Calu3 (cell line): Measurements from ENCODE around the gene PHEX. TPM values are rescaled to one million over a fixed set of nuclear protein-coding genes. Genes with fewer than 3 reads are reported as not detected.

Experiments used
- BruUV-seq: library from RNA; stranded (reverse); fragments of 400-500 nt; replicated peaks from 2 replicates; lab custom pipeline; 2021; lab: Mats Ljungman, UMichigan
- CTCF ChIA-PET: fragments of 300-600 bp; sonication (Branson Sonifier 250); formaldehyde crosslinking; loops from one replicate; lab custom pipeline; 2022; ENCODE audit warnings: antibody characterized with exemption; lab: Charles Lee
- DNase-seq: peaks from one replicate; pipeline ENCODE4 v3.0.0; 2022
- H3K27ac Mint-ChIP-seq: one replicate; pipeline ENCODE4 v1.8.0; 2022; ENCODE audit warnings: mixed read lengths; ENCODE audit not compliant: unreplicated experiment
- H3K27me3 Mint-ChIP-seq: one replicate; pipeline ENCODE4 v1.8.0; 2022; ENCODE audit warnings: mixed read lengths; ENCODE audit not compliant: unreplicated experiment
- H3K36me3 Mint-ChIP-seq: one replicate; pipeline ENCODE4 v1.8.0; 2022; ENCODE audit warnings: mild to moderate bottlenecking, moderate library complexity, mixed read lengths; ENCODE audit not compliant: insufficient read depth, unreplicated experiment
- H3K4me1 Mint-ChIP-seq: one replicate; pipeline ENCODE4 v1.8.0; 2022; ENCODE audit warnings: mild to moderate bottlenecking, low read depth, mixed read lengths; ENCODE audit not compliant: unreplicated experiment
- H3K4me3 Mint-ChIP-seq: one replicate; pipeline ENCODE4 v1.8.0; 2022; ENCODE audit warnings: mild to moderate bottlenecking, low read depth, moderate library complexity, mixed read lengths; ENCODE audit not compliant: unreplicated experiment
- H3K9me3 Mint-ChIP-seq: one replicate; pipeline ENCODE4 v1.8.0; 2022; ENCODE audit warnings: low read depth, mixed read lengths; ENCODE audit not compliant: unreplicated experiment
- CTCF ChIP-seq: fragments of 200-600 bp; IDR thresholded peaks from one replicate; pipeline ENCODE4 v1.8.0; 2022; ENCODE audit warnings: antibody characterized with exemption; ENCODE audit not compliant: unreplicated experiment
- intact Hi-C: fragments of 100-400 bp; cut with micrococcal nuclease; formaldehyde crosslinking; loops from one replicate; pipeline ENCODE4 v1.10.0; 2022; ENCODE audit not compliant: unreplicated experiment
- total RNA-seq: library from RNA; stranded (reverse); gene quantifications from 2 replicates; pipeline ENCODE4 v1.2.3, GENCODE V29; 2022

Gene PHEX
- total RNA-seq, 1 experiment from 2014 or later, result 0.57 TPM

- Mint-ChIP-seq H3K9me3 (no peaks in the 10 kb centered on the region), H3K36me3 (peaks cover 8% of the 10 kb centered on the region), H3K4me3 (peak overlapping the region; percentile 27), H3K4me1 (peaks cover 28% of the 10 kb centered on the region), H3K27me3 (no peaks in the 10 kb centered on the region), H3K27ac (peak overlapping the region; percentile 66)
- DNase-seq, result peak; percentile 43
- no TSS peak for BruUV-seq
- peak; percentile 23 for TF ChIP-seq CTCF
- CTCF ChIA-PET, result interaction anchor here (0.5 to 2.7 kb wide), 12 partner anchors 10 to 1661 kb away, joined by 3 to 22 read pairs (median 6); no protein-coding TSS in a partner anchor
- intact Hi-C loops, result loop anchor here (1.0 to 2.0 kb wide), 4 partner anchors 55 to 612 kb away; no protein-coding TSS in a partner anchor
Measured at GRCh38 chrX:22135994-22136684, 104.0 kb downstream of the PHEX start.

- Mint-ChIP-seq H3K27me3 (no peaks in the 10 kb centered on the region), H3K9me3 (no peaks in the 10 kb centered on the region), H3K36me3 (peaks cover 8% of the 10 kb centered on the region), H3K4me3 (no peak overlapping the region), H3K4me1 (peaks cover 28% of the 10 kb centered on the region), H3K27ac (peak overlapping the region; percentile 66)
- intact Hi-C loops, result loop anchor here (1.0 to 2.0 kb wide), 4 partner anchors 55 to 612 kb away; no protein-coding TSS in a partner anchor
- DNase-seq, result no peak
- TF ChIP-seq CTCF, result no peak
- BruUV-seq, result TSS peak; percentile 72
- CTCF ChIA-PET, result interaction anchor here (0.7 to 2.7 kb wide), 6 partner anchors 9 to 612 kb away, joined by 3 to 22 read pairs (median 5); no protein-coding TSS in a partner anchor
Measured at GRCh38 chrX:22136711-22137110, 104.6 kb downstream of the PHEX start.

GRCh38 chrX:22139822-22140221, 107.7 kb downstream of the PHEX start:
- no peaks in the 10 kb centered on the region for H3K27me3 Mint-ChIP-seq
- peaks cover 22% of the 10 kb centered on the region for H3K4me1 Mint-ChIP-seq
- no TSS peak for BruUV-seq
- no peak overlapping the region for H3K4me3 Mint-ChIP-seq
- no peak for TF ChIP-seq CTCF
- intact Hi-C loops, result no loop called here
- no peak overlapping the region for H3K27ac Mint-ChIP-seq
- H3K9me3 Mint-ChIP-seq, result no peaks in the 10 kb centered on the region
- CTCF ChIA-PET, result no interaction called here
- H3K36me3 Mint-ChIP-seq, result peaks cover 5% of the 10 kb centered on the region
- no peak for DNase-seq

- intact Hi-C loops, result no loop called here
- Mint-ChIP-seq H3K36me3 (no peaks in the 10 kb centered on the region), H3K27me3 (no peaks in the 10 kb centered on the region), H3K4me3 (no peak overlapping the region), H3K4me1 (peaks cover 8% of the 10 kb centered on the region), H3K9me3 (no peaks in the 10 kb centered on the region), H3K27ac (no peak overlapping the region)
- no peak for TF ChIP-seq CTCF
- no peak for DNase-seq
- CTCF ChIA-PET, result no interaction called here
- no TSS peak for BruUV-seq
Measured at GRCh38 chrX:22141047-22141730, 109.1 kb downstream of the PHEX start.
